ENCODE results near the gene KLRB1. TPM values are rescaled to one million over a fixed set of nuclear protein-coding genes. Genes with fewer than 3 reads are reported as not detected.

Gene KLRB1
- total RNA-seq, result 10 to 100 TPM in 1 of 5 experiments, 1 to 10 TPM in 4; 1.1 to 33.7 (median 2.7) TPM
- 1 to 10 TPM in 1 of 2 donors, under 1 TPM in 1; 0.43 to 1.9 TPM for polyA plus RNA-seq
- total RNA-seq, result 1.5 reads per million, percentile 4 among the genes with 10 or more reads in this experiment

- Mint-ChIP-seq H3K9me3 (peaks cover 0 to 22% (median 5%) of the 10 kb centered on the region in 11 donors), H3K27ac (peak within 1 kb of the TSS in 6 of 9 donors; percentile 1 to 87 (median 64)), H3K36me3 (peaks cover 5 to 39% (median 9%) of the 10 kb centered on the region in 5 donors), H3K27me3 (peaks cover 0 to 7% (median 0%) of the 10 kb centered on the region in 5 donors), H3K4me1 (peaks cover 16 to 54% (median 37%) of the 10 kb centered on the region in 7 donors), H3K4me3 (peak within 1 kb of the TSS in 5 of 10 donors; percentile 11 to 83 (median 19))
- no peaks in the 10 kb centered on the region for H3K27me3 ChIP-seq (ENCODE audit: control insufficient read depth in 2 of 2, insufficient read depth in 2 of 2, low read length in 2 of 2)
- ATAC-seq (no peak), DNase-seq (peak in 2 of 9 donors; percentile 6 to 16)
- CTCF ChIA-PET, result no interaction called here
- no peak within 1 kb of the TSS for H3K27ac ChIP-seq (ENCODE audit: low read depth, low read length)
- H3K4me3 ChIP-seq (ENCODE audit: low read length), result peak within 1 kb of the TSS; percentile 17
- intact Hi-C loops (cut with micrococcal nuclease), result no loop called here
- H3K9me3 ChIP-seq (ENCODE audit: control insufficient read depth in 2 of 3, low read length in 3 of 3), result no peaks in the 10 kb centered on the region
- peaks cover 5 to 12% of the 10 kb centered on the region in 2 donors for H3K4me1 ChIP-seq (ENCODE audit: control insufficient read depth in 2 of 2, insufficient read depth in 2 of 2, low read length in 2 of 2)
- H3K36me3 ChIP-seq (ENCODE audit: control insufficient read depth in 2 of 3, insufficient read depth in 3 of 3, low read length in 3 of 3), result no peaks in the 10 kb centered on the region
- POLR2A ChIA-PET, result interaction anchor here (1.0 kb wide), 1 partner anchor 40 kb away, joined by 5 read pairs; no protein-coding TSS in a partner anchor
These were observed at the start of gene KLRB1 for GRCh38 chr12:9607716-9608115. TSS of gene KLRB1 (minus strand) at chr12:9607916. CDS start at chr12:9607839, 77 bp downstream.

- ATAC-seq (no peak), DNase-seq (peak in 8 of 9 donors; percentile 41 to 66 (median 54))
- Histone ChIP-seq H3K27ac (ENCODE audit: low read depth, low read length) (peak overlapping the region; percentile 92), H3K4me3 (ENCODE audit: low read length) (peak overlapping the region; percentile 40), H3K36me3 (ENCODE audit: control insufficient read depth in 2 of 3, insufficient read depth in 3 of 3, low read length in 3 of 3) (peaks cover 0 to 29% (median 14%) of the 10 kb centered on the region in 3 experiments), H3K4me1 (ENCODE audit: control insufficient read depth in 2 of 2, insufficient read depth in 2 of 2, low read length in 2 of 2) (peaks cover 48 to 64% of the 10 kb centered on the region in 2 donors), H3K9me3 (ENCODE audit: control insufficient read depth in 2 of 3, low read length in 3 of 3) (no peaks in the 10 kb centered on the region), H3K27me3 (ENCODE audit: control insufficient read depth in 2 of 2, insufficient read depth in 2 of 2, low read length in 2 of 2) (no peaks in the 10 kb centered on the region)
- Mint-ChIP-seq H3K36me3 (peaks cover 21 to 61% (median 49%) of the 10 kb centered on the region in 5 donors), H3K4me1 (peaks cover 46 to 70% (median 66%) of the 10 kb centered on the region in 7 donors), H3K27ac (peak overlapping the region; percentile 92 to 100 (median 98)), H3K4me3 (peak overlapping the region; percentile 93 to 100 (median 98)), H3K27me3 (peaks cover 0 to 5% (median 0%) of the 10 kb centered on the region in 5 donors), H3K9me3 (peaks cover 0 to 23% (median 6%) of the 10 kb centered on the region in 11 donors)
- ChIA-PET CTCF (interaction anchor here (0.7 to 1.3 kb wide), 6 partner anchors 10 to 146 kb away, joined by 3 to 7 read pairs (median 6); partner anchors contain the start of gene CD69), POLR2A (interaction anchor here (0.6 to 25.5 kb wide), 15 partner anchors 10 to 659 kb away, joined by 3 to 784 read pairs (median 12); partner anchors contain the start of genes CLEC2B and CLEC2D)
- intact Hi-C loops (cut with micrococcal nuclease), result loop anchor here (1.0 to 5.0 kb wide), 3 partner anchors 10 to 216 kb away; partner anchors contain the start of gene CLEC2B (in 1 of the 2)
These were observed 43.6 kb upstream of the KLRB1 start for GRCh38 chr12:9651265-9651729.

GRCh38 chr12:9650151-9650576 is 42.4 kb upstream of the KLRB1 start:
- H3K4me3 ChIP-seq (ENCODE audit: low read length), result peak overlapping the region; percentile 67
- peak overlapping the region; percentile 93 to 100 (median 98) for H3K4me3 Mint-ChIP-seq
- ATAC-seq (no peak), DNase-seq (peak in 2 of 9 donors; percentile 27 to 32)
- ChIA-PET CTCF (interaction anchor here (1.1 to 2.4 kb wide), 4 partner anchors 15 to 147 kb away, joined by 3 to 13 read pairs (median 6); partner anchors contain the start of gene CLEC2D), POLR2A (interaction anchor here (0.7 to 25.5 kb wide), 14 partner anchors 9 to 218 kb away, joined by 3 to 784 read pairs (median 36); partner anchors contain the start of genes CLEC2B and CLEC2D)
- H3K36me3 Mint-ChIP-seq, result peaks cover 15 to 58% (median 40%) of the 10 kb centered on the region in 5 donors
- peaks cover 40 to 66% (median 62%) of the 10 kb centered on the region in 7 donors for H3K4me1 Mint-ChIP-seq
- peaks cover 37 to 53% of the 10 kb centered on the region in 2 donors for H3K4me1 ChIP-seq (ENCODE audit: control insufficient read depth in 2 of 2, insufficient read depth in 2 of 2, low read length in 2 of 2)
- H3K27me3 Mint-ChIP-seq, result peaks cover 0 to 5% (median 0%) of the 10 kb centered on the region in 5 donors
- H3K27ac Mint-ChIP-seq, result peak overlapping the region; percentile 92 to 100 (median 98)
- H3K27ac ChIP-seq (ENCODE audit: low read depth, low read length), result peak overlapping the region; percentile 92
- H3K36me3 ChIP-seq (ENCODE audit: control insufficient read depth in 2 of 3, insufficient read depth in 3 of 3, low read length in 3 of 3), result peaks cover 0 to 17% (median 14%) of the 10 kb centered on the region in 3 experiments
- H3K9me3 Mint-ChIP-seq, result peaks cover 3 to 30% (median 9%) of the 10 kb centered on the region in 11 donors
- peaks cover 0 to 3% (median 0%) of the 10 kb centered on the region in 3 experiments for H3K9me3 ChIP-seq (ENCODE audit: control insufficient read depth in 2 of 3, low read length in 3 of 3)
- intact Hi-C loops (cut with micrococcal nuclease), result loop anchor here (1.0 to 5.0 kb wide), 5 partner anchors 19 to 217 kb away; partner anchors contain the start of genes CLEC2D (in 2 of the 2), CD69 (in 1 of the 2) and CLEC2B (in 1 of the 2)
- no peaks in the 10 kb centered on the region for H3K27me3 ChIP-seq (ENCODE audit: control insufficient read depth in 2 of 2, insufficient read depth in 2 of 2, low read length in 2 of 2)

GRCh38 chr12:9649532-9649940 is 41.8 kb upstream of the KLRB1 start:
- Mint-ChIP-seq H3K27ac (peak overlapping the region; percentile 92 to 100 (median 98)), H3K4me3 (peak overlapping the region; percentile 93 to 100 (median 98)), H3K27me3 (peaks cover 0 to 5% (median 0%) of the 10 kb centered on the region in 5 donors), H3K36me3 (peaks cover 17 to 53% (median 39%) of the 10 kb centered on the region in 5 donors), H3K9me3 (peaks cover 4 to 33% (median 11%) of the 10 kb centered on the region in 11 donors), H3K4me1 (peaks cover 36 to 65% (median 61%) of the 10 kb centered on the region in 7 donors)
- ChIA-PET CTCF (interaction anchor here (1.3 to 2.4 kb wide), 2 partner anchors 15 to 20 kb away, joined by 3 to 13 read pairs; partner anchors contain the start of gene CLEC2D), POLR2A (interaction anchor here (0.7 to 25.5 kb wide), 14 partner anchors 11 to 219 kb away, joined by 3 to 784 read pairs (median 50); partner anchors contain the start of genes CD69, CLEC2B and CLEC2D)
- Histone ChIP-seq H3K27ac (ENCODE audit: low read depth, low read length) (peak overlapping the region; percentile 92), H3K36me3 (ENCODE audit: control insufficient read depth in 2 of 3, insufficient read depth in 3 of 3, low read length in 3 of 3) (peaks cover 0 to 14% (median 11%) of the 10 kb centered on the region in 3 experiments), H3K27me3 (ENCODE audit: control insufficient read depth in 2 of 2, insufficient read depth in 2 of 2, low read length in 2 of 2) (no peaks in the 10 kb centered on the region), H3K4me1 (ENCODE audit: control insufficient read depth in 2 of 2, insufficient read depth in 2 of 2, low read length in 2 of 2) (peaks cover 31 to 47% of the 10 kb centered on the region in 2 donors), H3K9me3 (ENCODE audit: control insufficient read depth in 2 of 3, low read length in 3 of 3) (peaks cover 0 to 4% (median 0%) of the 10 kb centered on the region in 3 experiments), H3K4me3 (ENCODE audit: low read length) (peak overlapping the region; percentile 67)
- DNase-seq (peak in 7 of 9 donors; percentile 27 to 53 (median 41)), ATAC-seq (no peak)
- intact Hi-C loops (cut with micrococcal nuclease), result loop anchor here (2.0 to 10.0 kb wide), 3 partner anchors 219 to 563 kb away; partner anchors contain the start of genes CLEC2B (in 1 of the 2) and GABARAPL1 (in 1 of the 2)

- H3K4me3 ChIP-seq (ENCODE audit: low read length), result peak overlapping the region; percentile 67
- H3K27ac Mint-ChIP-seq, result peak overlapping the region; percentile 92 to 100 (median 98)
- ChIA-PET POLR2A (interaction anchor here (0.7 to 25.5 kb wide), 27 partner anchors 10 to 1004 kb away, joined by 3 to 784 read pairs (median 6); partner anchors contain the start of genes CD69, CLEC2B, CLEC2D and KLRB1), CTCF (interaction anchor here (0.6 to 2.6 kb wide), 13 partner anchors 10 to 149 kb away, joined by 3 to 36 read pairs (median 7); partner anchors contain the start of gene CLEC2D)
- H3K27ac ChIP-seq (ENCODE audit: low read depth, low read length), result peak overlapping the region; percentile 92
- peak in 2 of 9 donors; percentile 33 to 39 for DNase-seq
- H3K27me3 ChIP-seq (ENCODE audit: control insufficient read depth in 2 of 2, insufficient read depth in 2 of 2, low read length in 2 of 2), result no peaks in the 10 kb centered on the region
- H3K4me1 Mint-ChIP-seq, result peaks cover 36 to 65% (median 60%) of the 10 kb centered on the region in 7 donors
- peak overlapping the region; percentile 93 to 100 (median 98) for H3K4me3 Mint-ChIP-seq
- H3K36me3 Mint-ChIP-seq, result peaks cover 17 to 48% (median 35%) of the 10 kb centered on the region in 5 donors
- peaks cover 0 to 4% (median 0%) of the 10 kb centered on the region in 3 experiments for H3K9me3 ChIP-seq (ENCODE audit: control insufficient read depth in 2 of 3, low read length in 3 of 3)
- intact Hi-C loops (cut with micrococcal nuclease), result loop anchor here (1.0 to 10.0 kb wide), 10 partner anchors 34 to 563 kb away; partner anchors contain the start of genes CLEC2B (in 1 of the 2) and GABARAPL1 (in 1 of the 2)
- ATAC-seq, result no peak
- H3K27me3 Mint-ChIP-seq, result peaks cover 0 to 5% (median 0%) of the 10 kb centered on the region in 5 donors
- H3K9me3 Mint-ChIP-seq, result peaks cover 4 to 38% (median 11%) of the 10 kb centered on the region in 11 donors
- H3K4me1 ChIP-seq (ENCODE audit: control insufficient read depth in 2 of 2, insufficient read depth in 2 of 2, low read length in 2 of 2), result peaks cover 27 to 42% of the 10 kb centered on the region in 2 donors
- H3K36me3 ChIP-seq (ENCODE audit: control insufficient read depth in 2 of 3, insufficient read depth in 3 of 3, low read length in 3 of 3), result peaks cover 0 to 8% (median 5%) of the 10 kb centered on the region in 3 experiments
These were observed 41.2 kb upstream of the KLRB1 start for GRCh38 chr12:9648701-9649531.

Data from naive thymus-derived CD4-positive, alpha-beta T cell (primary cell).